Bronchial smooth muscle cell (primary cell): ENCODE results near the gene LPIN2. TPM values are rescaled to one million over a fixed set of nuclear protein-coding genes. Genes with fewer than 3 reads are reported as not detected.

Source experiments
- total RNA-seq: library from RNA; depleted of rRNA; stranded (reverse); fragments of >200 nt; gene quantifications from 2 replicates; pipeline ENCODE4 v1.2.1, GENCODE V29; 2014

LPIN2 gene
- total RNA-seq, result 17.3 and 17.8 TPM in 2 replicates

GRCh38 chr18:3013024-3013804 is at the start of gene LPIN2:
Gene LPIN2, minus strand, starts transcription at chr18:3013144. Its CDS starts 52,304 bp downstream, at chr18:2960840.

Other genes with a start within 250 kb of the LPIN2 start
- gene EMILIN2, start 166.1 kb downstream of the LPIN2 start, total RNA-seq, result 26.8 and 28.8 TPM in 2 replicates
- 0.95 and 1.7 TPM in 2 replicates for gene MYOM1, start 206.8 kb upstream of the LPIN2 start, total RNA-seq
- gene MYL12A, start 234.7 kb upstream of the LPIN2 start, total RNA-seq, result 728 and 754 TPM in 2 replicates
- gene MYL12B, start 249.0 kb upstream of the LPIN2 start, total RNA-seq, result 398 and 421 TPM in 2 replicates